IPS-18a (cell line): ENCODE results near the gene LRRTM4.
"Not testable (repeated sequence)": the region's sequence is repeated elsewhere in the genome, so short reads cannot be mapped to it uniquely, and the experiment has no call there.

Source experiments
- H3K27ac ChIP-seq: one replicate; pipeline ENCODE4 v1.5.1; 2013; ENCODE audit warnings: low read length
- H3K27me3 ChIP-seq: one replicate; pipeline ENCODE4 v1.6.1; 2013; ENCODE audit warnings: mild to moderate bottlenecking, low read length; ENCODE audit not compliant: control insufficient read depth, insufficient read depth
- H3K36me3 ChIP-seq: one replicate; pipeline ENCODE4 v1.6.1; 2013; ENCODE audit warnings: low read depth, low read length; ENCODE audit not compliant: control insufficient read depth
- H3K4me1 ChIP-seq: one replicate; pipeline ENCODE4 v1.6.1; 2013; ENCODE audit warnings: low read depth, low read length; ENCODE audit not compliant: control insufficient read depth
- H3K4me3 ChIP-seq: one replicate; pipeline ENCODE4 v1.5.1; 2013; ENCODE audit warnings: low read length
- H3K9ac ChIP-seq: one replicate; pipeline ENCODE4 v1.6.1; 2013; ENCODE audit warnings: mild to moderate bottlenecking, low read length, moderate library complexity
- H3K9me3 ChIP-seq: one replicate; pipeline ENCODE4 v1.6.1; 2013; ENCODE audit warnings: low read depth, low read length; ENCODE audit not compliant: control insufficient read depth

LRRTM4 gene

DNA sequence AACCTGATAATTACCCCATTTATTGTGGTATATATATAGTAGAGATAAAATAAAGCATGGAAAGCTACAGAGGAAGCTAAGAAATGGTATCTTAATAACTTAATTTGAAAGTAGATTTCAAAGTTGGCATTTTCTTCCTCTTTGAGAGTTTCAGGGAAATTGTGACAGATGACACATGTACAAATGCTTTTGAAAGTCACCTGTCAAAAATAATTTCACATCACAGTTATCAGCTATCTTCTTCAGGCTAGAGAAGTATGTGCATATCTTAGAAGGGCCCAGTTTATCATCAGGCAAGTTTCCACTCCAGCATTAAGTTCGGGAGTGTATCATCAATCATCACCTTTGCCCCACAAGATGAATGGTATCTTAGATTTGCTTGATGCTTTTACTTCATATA, 457.9 kb downstream of the LRRTM4 start:
- Histone ChIP-seq H3K4me3 (no peak overlapping the region), H3K9ac (no peak overlapping the region), H3K27me3 (no peaks in the 10 kb centered on the region), H3K27ac (no peak overlapping the region), H3K4me1 (no peaks in the 10 kb centered on the region), H3K9me3 (peaks cover 7% of the 10 kb centered on the region), H3K36me3 (no peaks in the 10 kb centered on the region)

DNA sequence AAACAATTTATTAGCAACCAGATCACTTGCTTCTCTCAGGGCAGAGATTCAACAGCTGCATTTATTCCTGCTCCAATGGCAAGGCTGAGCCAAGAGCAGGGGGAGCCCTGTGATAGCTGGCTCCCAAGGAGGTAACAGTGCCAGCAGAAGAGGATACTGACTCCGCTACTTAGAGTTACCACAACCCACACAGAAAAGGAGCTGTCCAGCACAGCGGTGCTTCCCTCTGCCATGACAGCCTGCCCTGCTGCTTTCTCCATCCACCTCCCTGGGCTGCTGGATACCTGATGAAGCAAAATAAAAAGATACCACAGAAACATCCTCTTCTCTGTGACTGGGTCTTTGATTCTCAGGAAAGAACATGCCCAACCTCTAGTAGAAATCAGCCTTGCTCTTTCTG, 467.2 kb downstream of the LRRTM4 start:
- no peak overlapping the region for H3K9ac ChIP-seq
- no peak overlapping the region for H3K27ac ChIP-seq
- H3K27me3 ChIP-seq: no peaks in the 10 kb centered on the region
- H3K4me3 ChIP-seq: no peak overlapping the region
- H3K36me3 ChIP-seq: no peaks in the 10 kb centered on the region
- no peaks in the 10 kb centered on the region for H3K9me3 ChIP-seq
- no peaks in the 10 kb centered on the region for H3K4me1 ChIP-seq

DNA sequence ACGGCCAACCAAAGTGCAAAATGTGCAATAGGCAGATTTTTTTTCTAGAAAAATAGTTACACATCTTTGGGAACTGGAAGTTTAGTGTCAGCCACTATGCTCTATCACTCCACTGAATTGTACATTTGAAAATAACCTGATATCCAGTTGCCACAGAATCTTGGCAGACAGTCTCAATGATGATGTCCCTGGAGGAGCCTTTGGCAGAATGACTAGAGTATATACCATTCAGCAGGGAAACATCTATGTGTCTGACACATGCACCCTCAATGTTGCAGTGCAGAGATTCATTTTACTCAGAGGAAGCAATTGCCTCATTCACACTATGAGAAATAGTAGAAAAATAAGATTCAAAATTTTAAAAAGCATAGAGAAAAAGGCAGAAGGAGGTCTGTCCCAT, 475.8 kb downstream of the LRRTM4 start:
- H3K9ac ChIP-seq: no peak overlapping the region
- H3K4me3 ChIP-seq: no peak overlapping the region
- no peaks in the 10 kb centered on the region for H3K36me3 ChIP-seq
- H3K27me3 ChIP-seq: no peaks in the 10 kb centered on the region
- no peaks in the 10 kb centered on the region for H3K4me1 ChIP-seq
- no peak overlapping the region for H3K27ac ChIP-seq
- no peaks in the 10 kb centered on the region for H3K9me3 ChIP-seq

DNA sequence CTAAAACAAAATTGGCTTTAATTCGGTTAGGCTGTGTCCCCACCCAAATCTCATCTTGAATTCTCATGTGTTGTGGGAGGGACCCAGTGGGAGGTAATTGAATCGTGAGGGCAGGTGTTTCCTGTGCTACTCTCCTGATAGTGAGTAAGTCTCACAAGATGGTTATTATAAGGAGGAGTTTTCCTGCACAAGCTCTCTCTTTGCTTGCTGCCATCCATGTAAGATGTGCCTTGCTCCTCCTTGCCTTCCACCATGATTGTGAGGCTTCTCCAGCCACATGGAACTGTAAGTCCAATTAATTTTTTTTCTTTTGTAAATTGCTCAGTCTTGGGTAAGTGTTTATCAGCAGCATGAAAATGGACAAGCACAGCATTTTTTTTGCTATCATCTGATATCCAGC, 476.7 kb downstream of the LRRTM4 start:
- H3K4me3 ChIP-seq, H3K27ac ChIP-seq, H3K9me3 ChIP-seq, H3K36me3 ChIP-seq, H3K4me1 ChIP-seq, H3K9ac ChIP-seq, H3K27me3 ChIP-seq: not testable (repeated sequence)

DNA sequence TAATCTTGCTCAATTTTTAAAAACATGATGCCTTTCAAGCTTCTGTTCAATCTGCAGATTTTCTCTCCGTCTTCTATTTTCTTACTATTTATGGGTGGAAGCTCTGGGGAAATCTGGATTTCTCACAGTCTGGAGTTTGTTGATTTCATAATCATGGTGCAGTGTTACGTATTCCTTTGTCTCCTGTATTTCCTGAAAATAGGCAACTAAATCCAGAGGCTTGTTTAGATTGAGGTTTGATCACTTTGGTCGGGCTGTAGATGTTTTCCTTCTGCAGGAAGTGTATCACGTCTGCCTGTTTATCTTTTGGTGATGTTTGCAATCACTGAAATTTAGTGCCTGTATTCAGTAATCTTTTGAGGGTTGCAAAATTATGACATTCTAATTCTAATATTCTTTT, 487.7 kb downstream of the LRRTM4 start:
- no peak overlapping the region for H3K9ac ChIP-seq
- H3K27ac ChIP-seq: no peak overlapping the region
- no peaks in the 10 kb centered on the region for H3K36me3 ChIP-seq
- peaks cover 4% of the 10 kb centered on the region for H3K4me1 ChIP-seq
- H3K9me3 ChIP-seq: no peaks in the 10 kb centered on the region
- H3K4me3 ChIP-seq: no peak overlapping the region
- H3K27me3 ChIP-seq: no peaks in the 10 kb centered on the region

DNA sequence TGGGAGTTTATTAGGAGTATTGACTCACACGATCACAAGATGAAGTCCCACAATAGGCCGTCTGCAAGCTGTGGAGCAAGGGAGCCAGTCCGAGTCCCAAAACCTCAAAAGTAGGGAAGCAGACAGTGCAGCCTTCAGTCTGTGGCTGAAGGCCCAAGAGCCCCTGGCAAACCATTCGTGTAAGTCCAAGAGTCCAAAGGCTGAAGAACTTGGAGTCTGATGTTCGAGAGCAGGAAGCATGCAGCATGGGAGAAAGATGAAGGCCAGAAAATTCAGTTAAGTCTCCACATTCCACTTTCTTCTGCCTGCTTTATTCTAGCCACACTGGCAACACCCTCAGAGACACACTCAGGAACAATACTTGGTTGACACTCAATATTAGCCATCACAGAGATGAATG, 492.9 kb downstream of the LRRTM4 start:
- not testable (repeated sequence) for H3K27me3 ChIP-seq, H3K9me3 ChIP-seq, H3K9ac ChIP-seq, H3K4me1 ChIP-seq, H3K27ac ChIP-seq, H3K36me3 ChIP-seq, H3K4me3 ChIP-seq

DNA sequence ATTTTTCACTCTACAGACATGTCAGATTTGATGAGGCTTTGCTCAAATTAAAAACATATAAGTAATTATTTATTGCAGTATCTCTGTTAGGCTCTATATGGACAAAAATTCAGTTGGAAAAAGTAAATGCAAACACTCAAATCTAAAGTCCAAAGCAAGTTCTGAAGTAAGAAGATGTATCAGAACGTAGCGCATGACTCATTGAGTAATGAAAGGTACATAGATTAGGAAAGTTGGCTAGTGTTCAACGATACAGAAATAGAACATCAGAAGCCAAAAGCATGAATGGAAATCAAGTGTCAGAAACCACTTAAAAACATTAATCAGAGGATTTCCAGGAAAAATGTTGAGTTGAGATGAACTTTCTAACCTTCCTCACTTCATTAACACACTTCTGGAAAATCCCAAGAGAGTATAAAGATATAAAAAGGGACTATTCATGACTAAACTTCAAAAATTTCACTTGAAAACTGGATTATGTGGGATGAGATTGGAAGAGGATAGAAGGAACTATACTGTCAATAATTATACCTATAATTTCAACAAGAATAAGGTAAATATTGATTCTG, 494.1 kb downstream of the LRRTM4 start:
- no peak overlapping the region for H3K27ac ChIP-seq
- no peaks in the 10 kb centered on the region for H3K9me3 ChIP-seq

DNA sequence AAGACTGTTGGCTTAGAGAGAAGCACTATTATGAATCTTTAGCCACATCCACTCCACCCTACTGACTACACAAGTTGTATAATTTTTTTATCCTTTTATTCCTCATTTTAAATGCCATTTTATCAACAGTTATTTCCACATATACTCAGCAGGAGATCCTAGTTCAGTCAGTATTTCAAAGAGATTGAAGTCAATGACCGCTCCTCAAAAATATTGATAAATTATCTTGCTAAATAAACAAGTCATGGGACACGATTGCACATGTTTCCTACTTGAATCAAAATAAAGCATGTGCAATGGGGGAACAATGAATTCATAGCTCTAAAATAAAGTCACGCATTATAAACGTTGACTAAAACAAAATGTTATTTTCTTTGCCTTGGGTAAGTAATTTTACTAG, 496.5 kb downstream of the LRRTM4 start:
- Histone ChIP-seq H3K27ac (no peak overlapping the region), H3K27me3 (no peaks in the 10 kb centered on the region), H3K4me3 (no peak overlapping the region), H3K4me1 (no peaks in the 10 kb centered on the region), H3K9me3 (no peaks in the 10 kb centered on the region), H3K9ac (no peak overlapping the region), H3K36me3 (no peaks in the 10 kb centered on the region)

More for the DNA sequence above, 494.1 kb downstream of the LRRTM4 start:
- no peaks in the 10 kb centered on the region for H3K36me3 ChIP-seq
- no peak overlapping the region for H3K9ac ChIP-seq
- H3K4me1 ChIP-seq: no peaks in the 10 kb centered on the region
- H3K27me3 ChIP-seq: no peaks in the 10 kb centered on the region
- H3K4me3 ChIP-seq: no peak overlapping the region

DNA sequence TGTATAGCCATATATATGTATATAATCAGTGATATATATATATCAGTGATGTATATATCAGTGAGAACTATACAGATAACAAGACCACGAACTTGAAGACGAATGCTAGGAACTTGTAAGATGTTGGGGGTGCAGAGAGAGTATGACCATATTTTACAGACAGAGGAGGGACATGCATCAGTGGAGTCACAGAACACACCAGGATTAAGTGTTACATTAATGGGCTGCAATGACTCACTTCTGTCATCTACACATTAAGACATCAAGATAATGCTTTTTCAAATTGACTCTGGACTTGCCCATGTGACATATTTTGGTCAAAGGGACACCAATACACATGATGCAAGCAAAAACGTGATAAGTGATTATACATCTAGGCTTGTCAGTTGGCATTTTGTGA, 501.0 kb downstream of the LRRTM4 start:
- Histone ChIP-seq H3K27ac (no peak overlapping the region), H3K4me1 (peaks cover 14% of the 10 kb centered on the region), H3K4me3 (no peak overlapping the region), H3K27me3 (no peaks in the 10 kb centered on the region), H3K36me3 (no peaks in the 10 kb centered on the region), H3K9me3 (no peaks in the 10 kb centered on the region), H3K9ac (no peak overlapping the region)

DNA sequence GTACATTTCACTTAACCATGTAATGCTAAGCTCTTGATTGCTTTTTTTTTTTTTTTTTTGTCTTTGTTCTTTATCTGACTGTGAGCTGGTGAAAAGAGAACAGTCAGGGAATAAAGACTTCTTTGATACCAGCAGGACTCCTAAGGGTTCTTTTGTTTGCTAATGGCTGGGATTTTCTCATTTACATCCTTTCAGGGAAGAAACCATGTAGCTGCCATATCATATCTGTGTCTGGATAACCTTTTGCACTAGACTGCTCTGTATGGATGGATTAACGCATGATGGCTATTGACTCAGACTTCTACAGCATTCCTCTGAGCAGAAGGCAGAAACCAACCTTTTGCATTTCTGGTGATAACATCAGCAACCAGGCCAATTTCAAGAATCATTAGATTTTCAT, 504.0 kb downstream of the LRRTM4 start:
- no peaks in the 10 kb centered on the region for H3K36me3 ChIP-seq
- H3K9me3 ChIP-seq: no peaks in the 10 kb centered on the region
- no peak overlapping the region for H3K9ac ChIP-seq
- H3K4me3 ChIP-seq: no peak overlapping the region
- H3K27me3 ChIP-seq: no peaks in the 10 kb centered on the region
- peaks cover 15% of the 10 kb centered on the region for H3K4me1 ChIP-seq
- H3K27ac ChIP-seq: no peak overlapping the region

DNA sequence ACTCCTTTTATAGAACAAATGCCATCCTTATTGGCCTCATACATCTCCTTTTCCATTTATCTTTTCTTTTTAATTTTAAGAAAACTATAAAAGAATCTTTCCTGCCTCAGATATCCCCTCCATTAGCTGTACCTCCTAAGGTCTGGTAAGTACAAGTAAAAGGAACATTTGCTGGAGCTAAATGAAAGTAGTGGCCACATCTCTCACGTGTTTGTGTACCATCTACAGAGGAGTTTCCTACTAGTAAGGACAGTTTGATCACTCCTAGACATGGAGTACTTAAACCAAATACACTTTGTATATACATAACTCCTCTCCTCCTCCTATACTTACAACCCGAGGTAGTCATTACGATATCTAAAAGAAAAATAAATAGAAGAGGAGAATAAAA, 504.8 kb downstream of the LRRTM4 start:
- H3K36me3 ChIP-seq: no peaks in the 10 kb centered on the region
- no peak overlapping the region for H3K9ac ChIP-seq
- no peaks in the 10 kb centered on the region for H3K9me3 ChIP-seq
- no peaks in the 10 kb centered on the region for H3K27me3 ChIP-seq
- H3K4me1 ChIP-seq: peaks cover 17% of the 10 kb centered on the region
- no peak overlapping the region for H3K4me3 ChIP-seq
- H3K27ac ChIP-seq: no peak overlapping the region

DNA sequence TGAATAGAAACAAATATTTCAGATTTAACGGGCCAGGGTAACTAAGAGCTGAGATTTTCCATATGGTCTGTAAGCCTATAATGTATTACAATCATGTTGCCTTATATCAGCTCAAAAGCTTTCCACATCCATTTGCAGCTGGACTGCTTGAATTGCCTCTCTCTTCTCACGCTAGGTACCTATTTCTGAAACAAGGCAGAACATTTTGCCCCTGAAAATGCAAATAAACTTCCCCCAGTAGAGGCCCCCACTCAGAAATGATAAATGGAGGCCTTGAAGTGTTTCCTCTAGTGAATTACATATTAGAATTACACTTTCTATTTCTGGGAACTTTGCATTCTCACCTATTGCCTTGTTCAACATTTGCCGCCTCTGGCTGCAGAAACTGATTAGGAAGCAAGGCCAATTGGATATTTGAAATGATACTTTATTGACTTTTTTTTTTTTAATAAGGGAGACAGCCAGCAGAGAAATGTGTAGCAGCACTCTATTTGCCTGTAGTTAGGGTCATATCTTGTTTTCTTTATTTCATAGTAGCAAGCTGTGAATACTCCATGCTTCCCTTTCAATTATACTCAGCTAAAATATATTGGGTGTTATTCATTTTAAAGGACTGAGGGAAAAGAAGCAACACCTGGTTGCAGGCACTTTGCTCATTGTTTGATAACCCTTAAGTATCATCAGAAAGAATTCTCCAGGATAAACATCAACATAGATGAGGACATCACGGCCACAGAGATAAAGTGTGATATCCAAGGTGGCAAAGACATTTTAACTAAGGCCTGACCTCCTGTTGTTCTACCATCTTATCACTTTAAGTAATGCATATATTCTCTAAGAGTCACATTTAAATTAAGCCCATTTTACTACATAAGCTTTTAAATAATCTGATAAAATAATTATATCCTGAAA, 505.5 kb downstream of the LRRTM4 start:
- peaks cover 17% of the 10 kb centered on the region for H3K4me1 ChIP-seq
- H3K9ac ChIP-seq: no peak overlapping the region
- H3K36me3 ChIP-seq: no peaks in the 10 kb centered on the region
- no peaks in the 10 kb centered on the region for H3K27me3 ChIP-seq
- H3K4me3 ChIP-seq: no peak overlapping the region
- H3K9me3 ChIP-seq: no peaks in the 10 kb centered on the region
- H3K27ac ChIP-seq: no peak overlapping the region
